Fibroblast of skin of scalp (primary cell): ENCODE measurements around the gene TAPBPL. TPM values are rescaled to one million over a fixed set of nuclear protein-coding genes. Genes with fewer than 3 reads are reported as not detected.
A peak's percentile ranks its signal among the peaks of the same experiment; 100 is the strongest.
"Not testable (repeated sequence)": the region's sequence is repeated elsewhere in the genome, so short reads cannot be mapped to it uniquely, and the experiment has no call there.

Source experiments
- DNase-seq: peaks from one replicate; pipeline ENCODE4 v3.0.0-alpha.2; 2013
- polyA plus RNA-seq, 2 experiments: library from polyadenylated mRNA; unstranded; fragments of 120-200 nt; gene quantifications; one replicate each; pipeline ENCODE4 v1.2.1, GENCODE V29; 2013; ENCODE audit not compliant: insufficient read length in 2 of 2

TAPBPL gene, protein sequence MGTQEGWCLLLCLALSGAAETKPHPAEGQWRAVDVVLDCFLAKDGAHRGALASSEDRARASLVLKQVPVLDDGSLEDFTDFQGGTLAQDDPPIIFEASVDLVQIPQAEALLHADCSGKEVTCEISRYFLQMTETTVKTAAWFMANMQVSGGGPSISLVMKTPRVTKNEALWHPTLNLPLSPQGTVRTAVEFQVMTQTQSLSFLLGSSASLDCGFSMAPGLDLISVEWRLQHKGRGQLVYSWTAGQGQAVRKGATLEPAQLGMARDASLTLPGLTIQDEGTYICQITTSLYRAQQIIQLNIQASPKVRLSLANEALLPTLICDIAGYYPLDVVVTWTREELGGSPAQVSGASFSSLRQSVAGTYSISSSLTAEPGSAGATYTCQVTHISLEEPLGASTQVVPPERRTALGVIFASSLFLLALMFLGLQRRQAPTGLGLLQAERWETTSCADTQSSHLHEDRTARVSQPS
- 4.3 TPM for polyA plus RNA-seq (2013, experiment 1 of 2; ENCODE audit: insufficient read length)
- 4.3 TPM for polyA plus RNA-seq (2013, experiment 2 of 2; ENCODE audit: insufficient read length)

DNA sequence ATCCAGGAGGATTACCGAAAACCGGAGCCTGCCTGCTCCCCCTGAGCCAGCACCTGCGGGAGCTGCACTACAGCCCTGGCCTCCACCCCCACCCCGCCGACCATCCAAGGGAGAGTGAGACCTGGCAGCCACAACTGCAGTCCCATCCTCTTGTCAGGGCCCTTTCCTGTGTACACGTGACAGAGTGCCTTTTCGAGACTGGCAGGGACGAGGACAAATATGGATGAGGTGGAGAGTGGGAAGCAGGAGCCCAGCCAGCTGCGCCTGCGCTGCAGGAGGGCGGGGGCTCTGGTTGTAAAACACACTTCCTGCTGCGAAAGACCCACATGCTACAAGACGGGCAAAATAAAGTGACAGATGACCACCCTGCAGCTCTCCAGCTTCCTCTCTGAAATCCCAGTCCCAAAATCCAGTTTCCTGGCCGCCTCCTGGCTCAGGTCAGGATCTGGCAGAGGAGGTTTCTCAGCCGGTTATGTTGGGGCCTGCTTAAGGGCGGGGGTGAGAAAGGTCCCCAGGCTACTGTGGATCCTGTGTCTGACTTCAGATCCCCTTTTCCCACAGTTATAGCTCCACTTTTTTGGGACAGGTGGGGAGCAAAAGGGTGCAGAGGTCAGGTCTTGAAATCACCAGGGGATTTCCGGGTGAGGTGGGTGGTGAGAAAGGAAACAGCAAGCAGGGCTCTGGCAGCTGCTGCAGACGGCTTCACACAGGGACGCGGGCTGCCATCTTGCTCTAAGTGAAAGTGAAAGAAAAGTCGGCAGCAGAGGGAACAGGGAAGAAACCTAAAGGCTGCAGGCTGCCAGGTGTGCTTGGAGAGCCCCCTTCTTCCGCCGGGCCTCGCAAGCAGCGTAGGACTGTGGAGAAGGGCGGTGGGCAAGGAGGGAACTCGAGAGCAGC lies at the start of gene TAPBPL:
Gene TAPBPL, plus strand, starts transcription at position 695 of the 897 bp plus-strand sequence. CDS start 207 bp downstream, outside the sequence.
- peak; percentile 88 for DNase-seq

DNA sequence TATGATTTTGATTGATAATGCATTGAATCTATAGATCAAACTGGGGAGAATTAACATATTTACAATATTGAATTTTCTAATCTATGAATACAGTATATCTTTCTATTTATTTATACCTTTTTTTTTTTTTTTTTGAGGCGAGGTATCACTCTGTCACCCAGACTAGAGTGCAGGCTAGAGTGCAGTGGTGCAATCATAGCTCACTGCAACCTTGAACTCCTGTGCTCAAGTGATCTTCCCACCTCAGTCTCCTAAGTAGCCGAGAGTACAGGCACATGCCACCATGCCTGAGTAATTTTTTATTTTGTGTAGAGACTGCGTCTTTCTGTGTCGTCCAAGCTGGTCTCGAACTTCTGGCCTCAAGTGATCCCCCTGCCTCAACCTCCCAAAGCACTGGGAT lies 47.5 kb upstream of the TAPBPL start:
- no peak for DNase-seq

GRCh38 chr12:6405963-6406362 lies 45.9 kb upstream of the TAPBPL start:
- DNase-seq: no peak

GRCh38 chr12:6407236-6407954 lies 44.4 kb upstream of the TAPBPL start:
- DNase-seq: no peak

DNA sequence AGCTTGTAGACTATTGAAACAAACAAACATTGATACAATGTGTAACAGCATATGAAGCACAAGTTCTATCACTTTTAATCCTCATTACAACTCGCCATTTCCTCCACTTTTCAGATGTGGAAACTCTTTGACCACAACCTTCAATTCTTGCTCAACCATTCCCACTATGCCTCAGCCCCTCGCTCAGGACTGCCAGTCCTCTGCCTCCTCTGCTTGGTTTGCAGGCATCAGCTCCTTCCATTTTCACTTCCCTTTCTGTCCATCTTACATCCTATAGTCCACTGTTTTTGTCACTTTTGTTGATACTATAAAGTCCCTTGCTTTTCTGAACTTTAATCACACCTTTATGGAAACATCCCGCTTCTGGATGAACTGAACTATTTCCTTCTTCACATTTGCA lies 35.2 kb upstream of the TAPBPL start:
- no peak for DNase-seq

GRCh38 chr12:6418796-6419195 lies 33.0 kb upstream of the TAPBPL start:
- no peak for DNase-seq

DNA sequence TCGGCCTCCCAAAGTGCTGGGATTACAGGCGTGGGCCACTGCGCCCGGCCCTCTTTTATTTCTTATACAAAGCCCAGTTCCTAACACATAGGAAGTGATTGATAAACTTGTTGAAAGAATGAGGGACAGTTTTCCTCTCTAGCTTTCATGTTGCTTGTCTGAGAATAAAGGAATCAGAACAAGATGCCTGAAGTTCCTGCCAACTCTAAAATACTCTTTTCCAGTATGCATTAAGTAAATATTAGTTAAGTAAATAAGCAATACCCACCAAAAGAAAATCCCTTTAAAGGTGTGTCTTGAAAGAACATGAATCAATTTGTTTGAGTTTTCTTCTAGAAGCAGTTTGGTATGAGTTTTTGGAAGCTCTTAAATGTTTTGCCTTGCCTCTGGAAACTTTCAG lies 31.5 kb upstream of the TAPBPL start:
- no peak for DNase-seq

DNA sequence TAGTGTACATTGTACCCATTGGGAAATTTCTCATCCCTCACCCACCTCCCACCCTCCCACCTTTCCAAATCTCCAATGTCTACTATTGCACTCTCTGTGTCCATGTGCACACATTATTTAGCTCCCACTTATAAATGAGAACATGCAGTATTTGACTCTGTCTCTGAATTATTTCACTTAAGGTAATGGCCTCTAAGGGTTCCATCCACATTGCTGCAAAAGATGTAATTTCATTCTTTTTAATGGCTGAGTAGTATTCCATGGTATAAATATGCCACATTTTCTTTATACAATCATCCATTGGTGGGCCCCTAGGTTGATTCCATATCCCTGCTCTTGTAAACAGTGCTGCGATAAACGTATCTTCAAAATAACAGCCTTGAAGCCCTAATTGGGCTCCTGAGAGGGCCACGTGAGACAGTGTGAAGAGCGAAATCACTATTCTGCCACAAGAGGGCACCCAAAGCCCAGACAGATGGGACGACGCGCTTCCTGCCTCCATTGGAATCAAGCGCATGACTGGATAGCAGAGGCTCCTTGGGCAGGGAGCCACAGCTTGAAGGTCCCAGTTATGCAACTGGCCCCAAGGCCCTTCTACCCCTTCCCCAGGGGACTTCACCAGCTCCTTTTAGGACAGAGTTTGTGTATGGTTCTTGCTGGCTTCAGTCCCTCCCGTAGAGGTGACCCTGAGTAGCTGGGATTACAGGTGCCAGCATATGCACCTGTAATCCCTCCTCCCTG lies 28.4 kb upstream of the TAPBPL start:
- DNase-seq: peak; percentile 92

- DNase-seq: no peak
These were observed 27.9 kb upstream of the TAPBPL start for GRCh38 chr12:6424008-6424347.

- DNase-seq: no peak
These were observed 27.0 kb upstream of the TAPBPL start for GRCh38 chr12:6424866-6425265.

DNA sequence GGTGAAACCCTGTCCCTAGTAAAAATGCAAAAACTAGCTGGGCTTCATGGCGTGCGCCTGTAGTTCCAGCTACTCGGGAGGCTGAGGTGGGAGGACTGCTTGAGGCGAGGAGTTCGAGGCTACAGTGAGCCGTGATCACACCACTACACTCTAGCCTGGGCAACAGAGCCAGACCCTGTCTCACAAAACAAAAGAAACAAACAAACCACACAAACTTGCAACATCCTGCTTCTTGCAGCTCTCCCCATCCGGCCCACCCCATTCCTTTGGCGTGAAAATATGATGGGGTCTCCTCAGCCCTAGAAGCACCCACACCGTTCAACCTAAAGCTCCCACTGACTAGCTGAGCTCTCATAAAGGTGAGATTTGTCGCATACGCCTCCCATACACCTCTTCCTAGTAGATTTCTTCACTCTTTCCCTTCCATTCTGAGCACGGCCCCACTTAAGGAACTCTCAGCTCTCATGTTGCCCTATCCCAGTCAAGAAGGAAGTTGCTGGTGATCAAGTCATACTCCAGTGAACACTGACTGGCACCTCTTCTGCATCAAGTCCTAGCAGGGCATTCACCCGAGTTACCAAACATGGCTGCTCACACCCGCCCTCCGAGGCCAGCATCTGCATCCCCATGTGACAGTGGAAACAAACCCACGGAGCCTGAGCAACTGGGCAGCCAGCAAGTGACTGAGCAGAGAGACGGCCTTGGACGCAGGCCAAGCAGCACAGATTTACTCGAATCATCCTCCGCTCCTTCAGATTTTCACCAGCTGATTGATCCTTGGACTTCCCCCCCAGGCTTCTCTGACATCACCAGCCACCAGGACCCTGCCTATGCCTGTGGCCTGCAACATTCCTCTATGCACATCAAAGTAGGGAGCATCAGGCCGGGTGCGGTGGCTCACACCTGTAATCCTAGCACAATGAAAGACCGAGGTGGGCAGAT lies 26.0 kb upstream of the TAPBPL start:
- DNase-seq: no peak

DNA sequence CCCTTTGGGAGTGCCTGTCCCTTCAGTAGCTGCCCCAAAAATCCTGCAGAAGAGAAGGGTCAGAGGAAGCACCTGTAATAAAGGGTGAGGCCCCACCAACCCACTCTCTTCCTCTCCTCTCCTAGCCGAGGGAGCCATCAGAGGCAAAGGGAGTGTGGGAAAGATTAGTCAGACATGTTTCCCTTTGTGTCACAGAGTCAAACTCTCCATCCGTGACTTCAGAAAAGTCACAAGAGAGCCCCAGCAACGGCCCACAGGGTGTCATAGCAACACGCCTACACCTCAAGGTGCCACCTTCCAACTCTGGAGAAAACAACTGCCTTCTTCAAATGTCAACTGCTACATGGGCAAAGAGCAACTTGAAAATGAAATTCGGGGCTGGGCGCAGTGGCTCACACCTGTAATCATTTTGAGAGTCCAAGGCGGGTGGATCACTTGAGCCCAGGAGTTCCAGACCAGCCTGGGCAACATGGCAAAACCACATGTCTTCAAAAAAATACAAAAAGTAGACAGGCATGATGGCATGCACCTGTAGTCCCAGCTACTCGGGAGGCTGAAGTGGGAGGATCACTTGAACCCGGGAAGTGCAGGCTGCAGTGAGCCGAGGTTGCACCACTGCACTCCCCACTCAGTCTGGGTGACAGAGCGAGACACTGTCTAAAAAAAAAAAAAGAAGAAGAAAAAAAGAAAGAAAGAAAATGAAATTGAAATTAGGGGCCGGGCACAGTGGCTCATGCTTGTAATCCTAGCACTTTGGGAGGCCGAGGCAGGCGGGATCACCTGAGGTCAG lies 24.8 kb upstream of the TAPBPL start:
- DNase-seq: no peak

DNA sequence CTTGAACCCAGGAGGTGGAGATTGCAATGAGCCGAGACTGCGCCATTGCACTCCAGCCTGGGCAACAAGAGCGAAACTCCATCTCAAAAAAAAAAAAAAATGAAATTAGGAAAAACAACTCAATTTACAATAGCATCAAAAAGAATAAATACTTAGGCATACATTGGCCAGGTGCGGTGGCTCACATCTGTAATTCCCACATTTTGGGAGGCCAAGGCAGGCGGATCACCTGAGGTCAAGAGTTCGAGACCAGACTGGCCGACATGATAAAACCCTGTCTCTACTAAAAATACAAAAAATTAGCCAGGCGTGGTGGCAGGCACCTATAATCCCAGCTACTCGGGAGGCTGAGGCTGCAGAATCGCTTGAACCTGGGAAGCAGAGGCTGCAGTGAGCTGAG lies 24.0 kb upstream of the TAPBPL start:
- not testable (repeated sequence) for DNase-seq

DNA sequence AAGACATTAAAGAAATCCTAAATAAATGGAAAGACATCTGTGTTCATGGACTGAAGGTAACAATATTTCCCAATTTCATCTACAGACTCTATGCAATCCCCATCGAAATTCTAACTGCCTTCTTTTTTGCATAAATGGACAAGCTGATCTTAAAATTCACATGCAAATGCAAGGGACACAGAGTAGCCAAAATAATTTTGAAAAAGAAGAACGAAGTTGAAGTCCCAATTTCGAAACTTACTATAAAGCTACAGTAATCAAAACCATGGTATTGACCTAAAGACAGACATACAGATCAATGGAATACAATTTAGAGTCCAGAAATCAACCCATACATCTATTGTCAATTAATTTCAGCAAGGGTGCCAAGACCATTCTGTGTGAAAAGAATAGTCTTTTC lies 23.5 kb upstream of the TAPBPL start:
- DNase-seq: no peak

- DNase-seq: peak; percentile 95
These were observed 21.5 kb upstream of the TAPBPL start for GRCh38 chr12:6430124-6430989.

GRCh38 chr12:6432991-6433390 lies 18.9 kb upstream of the TAPBPL start:
- DNase-seq: no peak

DNA sequence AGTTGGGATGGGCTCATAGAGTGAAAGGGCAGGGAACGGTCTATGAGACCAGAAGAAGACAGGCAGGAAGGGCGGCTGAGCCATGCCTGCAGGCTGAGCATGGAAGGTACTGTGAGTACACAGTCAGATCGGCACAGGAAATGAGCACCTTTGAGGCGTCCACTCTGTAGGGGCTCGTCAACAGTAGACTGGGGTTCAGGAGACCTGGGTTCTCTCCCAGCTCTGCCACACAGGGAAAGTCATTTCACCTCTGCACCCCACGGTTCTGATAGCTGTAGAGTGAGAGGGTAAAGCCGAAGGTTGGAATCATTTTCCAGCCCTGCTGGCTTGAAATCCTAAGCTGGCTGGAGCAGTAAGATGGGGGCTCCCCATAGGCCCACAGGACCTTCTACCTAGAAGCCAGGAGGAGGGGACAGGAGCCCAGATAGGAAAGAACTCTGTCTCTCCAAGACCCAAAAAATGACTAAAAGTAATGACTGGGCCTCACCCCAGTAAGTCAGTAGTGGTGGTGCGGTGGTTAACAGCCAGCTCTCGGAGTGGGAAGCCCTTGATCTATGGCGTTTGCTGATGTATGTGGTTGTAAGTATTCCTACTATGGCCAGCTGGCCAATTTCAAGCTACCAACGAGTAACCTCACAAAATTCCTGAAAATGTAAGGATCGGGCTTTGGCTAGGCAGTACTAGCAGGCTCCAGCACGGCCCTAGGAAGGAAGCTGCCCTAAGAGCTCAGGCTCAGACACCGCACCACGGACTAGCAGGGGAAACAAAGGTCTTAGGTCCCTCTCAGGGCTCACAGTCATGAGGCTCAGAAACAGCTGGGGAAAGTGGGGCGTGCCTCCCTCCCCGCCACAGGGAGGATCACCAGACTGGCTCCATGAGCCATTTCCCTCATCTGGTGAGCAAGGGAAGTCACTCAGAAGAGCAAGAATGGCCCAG lies 17.4 kb upstream of the TAPBPL start:
- DNase-seq: no peak
